GM13977 (cell line): Measurements from ENCODE around the gene IDH3G.

Source experiments
- DNase-seq: peaks from one replicate; pipeline ENCODE4 v3.0.0; 2012; ENCODE audit warnings: low spot score
- in situ Hi-C: fragments of 300-500 bp; cut with MboI; formaldehyde crosslinking; loops from one replicate; pipeline ENCODE4 v1.12.0; 2022; ENCODE audit warnings: low sequenced_read_pairs, low pct_unique_long_range_greater_than_20kb, mixed read lengths, inconsistent platforms; ENCODE audit not compliant: unreplicated experiment
- TF ChIP-seq, protein P1 (sequence below): IDR thresholded peaks from 2 replicates; pipeline ENCODE4 v1.5.1; 2012; ENCODE audit warnings: mild to moderate bottlenecking, control low read depth; ENCODE audit not compliant: insufficient read depth; ENCODE audit errors: extremely low read depth, missing control alignments

Gene IDH3G

GRCh38 chrX:153794018-153794896, at the start of gene IDH3G, which contains the start of gene SSR4:
Gene IDH3G, minus strand, starts transcription at chrX:153794375. Its CDS starts 49 bp downstream, at chrX:153794326.
Gene SSR4, plus strand, starts transcription at chrX:153794668. Its CDS starts 20 bp downstream, at chrX:153794688.
- TF ChIP-seq, protein P1, sequence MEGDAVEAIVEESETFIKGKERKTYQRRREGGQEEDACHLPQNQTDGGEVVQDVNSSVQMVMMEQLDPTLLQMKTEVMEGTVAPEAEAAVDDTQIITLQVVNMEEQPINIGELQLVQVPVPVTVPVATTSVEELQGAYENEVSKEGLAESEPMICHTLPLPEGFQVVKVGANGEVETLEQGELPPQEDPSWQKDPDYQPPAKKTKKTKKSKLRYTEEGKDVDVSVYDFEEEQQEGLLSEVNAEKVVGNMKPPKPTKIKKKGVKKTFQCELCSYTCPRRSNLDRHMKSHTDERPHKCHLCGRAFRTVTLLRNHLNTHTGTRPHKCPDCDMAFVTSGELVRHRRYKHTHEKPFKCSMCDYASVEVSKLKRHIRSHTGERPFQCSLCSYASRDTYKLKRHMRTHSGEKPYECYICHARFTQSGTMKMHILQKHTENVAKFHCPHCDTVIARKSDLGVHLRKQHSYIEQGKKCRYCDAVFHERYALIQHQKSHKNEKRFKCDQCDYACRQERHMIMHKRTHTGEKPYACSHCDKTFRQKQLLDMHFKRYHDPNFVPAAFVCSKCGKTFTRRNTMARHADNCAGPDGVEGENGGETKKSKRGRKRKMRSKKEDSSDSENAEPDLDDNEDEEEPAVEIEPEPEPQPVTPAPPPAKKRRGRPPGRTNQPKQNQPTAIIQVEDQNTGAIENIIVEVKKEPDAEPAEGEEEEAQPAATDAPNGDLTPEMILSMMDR, result no peak

GRCh38 chrX:153836921-153837320, 42.7 kb upstream of the IDH3G start:
- TF ChIP-seq, protein P1, result no peak
- in situ Hi-C loops, result no loop called here
- no peak for DNase-seq

More at GRCh38 chrX:153794018-153794896, at the start of gene IDH3G, which contains the start of gene SSR4:
- peak; percentile 98 for DNase-seq
- in situ Hi-C loops, result no loop called here

DNA sequence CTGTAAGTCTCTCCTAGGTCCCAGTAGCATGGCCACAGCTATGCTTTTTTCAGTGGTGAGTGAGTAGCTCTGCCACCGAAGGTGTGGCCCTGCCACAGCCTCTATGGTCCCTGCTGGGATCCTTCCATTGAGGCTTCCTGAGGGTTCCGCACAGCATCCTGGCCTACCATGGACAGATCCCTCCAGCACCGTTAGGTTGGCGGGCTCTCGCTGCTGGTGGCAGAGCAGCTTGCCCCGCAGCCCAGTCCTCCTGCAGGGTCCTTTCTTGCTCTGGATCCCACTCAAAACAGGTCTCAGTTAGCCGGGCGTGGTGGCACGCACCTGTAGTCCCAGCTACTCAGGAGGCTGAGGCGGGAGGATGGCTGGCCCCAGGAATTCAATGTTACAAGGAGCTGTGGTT, 38.6 kb upstream of the IDH3G start:
- no peak for DNase-seq
- in situ Hi-C loops, result no loop called here

GRCh38 chrX:153831429-153832150, 37.4 kb upstream of the IDH3G start:
- peak; percentile 14 for DNase-seq
- in situ Hi-C loops, result no loop called here
- TF ChIP-seq, protein P1, result no peak

More for the DNA sequence above, 38.6 kb upstream of the IDH3G start:
- TF ChIP-seq, protein P1, result no peak

DNA sequence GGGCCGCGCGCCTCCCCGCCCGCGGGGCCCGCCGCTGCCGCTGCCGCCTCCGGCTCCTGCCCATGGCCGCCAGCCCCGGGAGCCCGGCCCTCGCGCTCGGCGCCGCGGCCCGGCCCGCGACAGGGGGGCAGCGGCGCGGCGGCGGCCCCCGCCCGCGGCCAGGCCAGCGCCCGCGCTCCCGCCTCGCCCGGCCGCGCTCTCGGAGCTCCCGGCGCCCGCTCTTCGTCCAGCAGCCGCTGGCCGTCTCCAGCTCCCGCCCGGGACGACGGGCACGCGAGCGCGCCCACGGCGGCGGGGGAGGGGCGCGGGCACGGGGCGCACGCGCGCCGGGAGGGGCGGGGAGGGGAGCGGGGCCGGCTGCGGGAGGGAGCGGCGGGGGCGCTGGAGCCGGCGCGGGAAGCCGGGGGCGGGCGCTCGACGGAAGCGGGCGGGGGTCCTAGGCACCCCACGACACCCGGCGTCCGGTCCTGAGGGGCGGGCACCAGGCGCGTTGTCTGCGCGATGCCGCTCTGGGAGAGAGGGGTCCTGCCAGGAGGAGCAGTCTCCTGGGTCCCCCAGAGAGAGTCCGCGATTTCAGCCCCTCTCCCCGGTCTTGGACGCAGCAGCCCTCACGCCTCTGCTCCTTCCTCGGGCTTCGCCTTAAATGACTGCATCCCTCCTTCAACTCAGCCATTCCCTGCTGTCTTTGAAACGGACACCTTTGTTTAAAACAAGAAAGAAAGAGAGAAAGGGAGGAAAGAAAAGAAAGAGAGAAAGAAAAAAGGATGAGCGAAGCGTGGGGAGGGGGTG, 36.7 kb upstream of the IDH3G start:
- peak; percentile 28 for DNase-seq
- in situ Hi-C loops, result no loop called here
- TF ChIP-seq, protein P1, result no peak
